A549 treated with GW870086 at 1 μM for 4 hours (cell line): ENCODE results near the gene USP30. TPM values are rescaled to one million over a fixed set of nuclear protein-coding genes. Genes with fewer than 3 reads are reported as not detected.

ENCODE experiments used
- total RNA-seq: library from RNA; stranded (reverse); fragments of 200-300 nt; extraction: Qiagen RNA extraction; gene quantifications from 5 replicates; pipeline ENCODE4 v1.2.3, GENCODE V29; 2022; ENCODE audit warnings: low read depth

Gene USP30
- total RNA-seq = 6.3 to 10.1 TPM (median 8.6 TPM) in 5 replicates

GRCh38 chr12:109052414-109053323 is at the start of gene USP30:
Gene USP30 (plus strand): TSS chr12:109052576. CDS start chr12:109052679, 103 bp downstream.

GRCh38 chr12:109020796-109021380 is 31.5 kb upstream of the USP30 start, which contains the start of gene SVOP:
Gene SVOP (minus strand): TSS chr12:109021068. CDS start chr12:109020868, 200 bp downstream.

GRCh38 chr12:109093022-109093918 is 40.9 kb downstream of the USP30 start, which contains the start of gene ALKBH2:
Gene ALKBH2 (minus strand): TSS chr12:109093472. CDS start chr12:109092786, 686 bp downstream.

GRCh38 chr12:109097435-109098182 is 45.2 kb downstream of the USP30 start, which contains the start of gene UNG:
Gene UNG (plus strand): TSS chr12:109097597. CDS start chr12:109097680, 83 bp downstream.

GRCh38 chr12:109115758-109116610 is 63.6 kb downstream of the USP30 start, which contains the start of gene ACACB:
Gene ACACB (plus strand): TSS chr12:109116587. CDS start chr12:109139406, 22,819 bp downstream.

Other genes with a start within 250 kb of the USP30 start
- 15.1 to 26.1 TPM (median 23.7 TPM) in 5 replicates for gene SSH1, start 195.0 kb upstream of the USP30 start, total RNA-seq
- not detected in 5 replicates for gene DAO, start 172.5 kb upstream of the USP30 start, total RNA-seq
- not detected in 5 replicates for gene SVOP, start 31.5 kb upstream of the USP30 start, total RNA-seq
- 43.0 to 52.4 TPM (median 46.9 TPM) in 5 replicates for gene ALKBH2, start 40.9 kb downstream of the USP30 start, total RNA-seq
- gene UNG, start 45.0 kb downstream of the USP30 start, total RNA-seq = 81.1 to 85.2 TPM (median 82.8 TPM) in 5 replicates
- 9.1 to 15.6 TPM (median 11.2 TPM) in 5 replicates for gene ACACB, start 64.0 kb downstream of the USP30 start, total RNA-seq